ENCODE results near the gene PCDHB10. TPM values are rescaled to one million over a fixed set of nuclear protein-coding genes. Genes with fewer than 3 reads are reported as not detected.
"Not testable (repeated sequence)": the region's sequence is repeated elsewhere in the genome, so short reads cannot be mapped to it uniquely, and the experiment has no call there.

Gene PCDHB10
- total RNA-seq (1 to 10 TPM; 3.9 to 6.2 (median 4.9) TPM), polyA plus RNA-seq (under 1 TPM in 2 of 3 donors, not detected in 1; 0.60 to 0.80 TPM)

GRCh38 chr5:141192110-141192725, at the start of gene PCDHB10:
TSS of gene PCDHB10 (plus strand) at chr5:141192353. CDS start at chr5:141192553, 200 bp downstream.
- Histone ChIP-seq H3K4me3 (peak within 1 kb of the TSS in 3 of 4 donors; percentile 12 to 19 (median 14)), H3K27ac (no peak within 1 kb of the TSS), H3K4me1 (no peaks in the 10 kb centered on the region), H3K27me3 (peaks cover 0 to 25% (median 0%) of the 10 kb centered on the region in 3 donors), H3K36me3 (no peaks in the 10 kb centered on the region), H3K9me3 (peaks cover 9 to 50% (median 30%) of the 10 kb centered on the region in 4 donors)
- TF ChIP-seq POLR2A (IDR thresholded peaks at IDR 0.05) = no peak
- TF ChIP-seq, protein P1, sequence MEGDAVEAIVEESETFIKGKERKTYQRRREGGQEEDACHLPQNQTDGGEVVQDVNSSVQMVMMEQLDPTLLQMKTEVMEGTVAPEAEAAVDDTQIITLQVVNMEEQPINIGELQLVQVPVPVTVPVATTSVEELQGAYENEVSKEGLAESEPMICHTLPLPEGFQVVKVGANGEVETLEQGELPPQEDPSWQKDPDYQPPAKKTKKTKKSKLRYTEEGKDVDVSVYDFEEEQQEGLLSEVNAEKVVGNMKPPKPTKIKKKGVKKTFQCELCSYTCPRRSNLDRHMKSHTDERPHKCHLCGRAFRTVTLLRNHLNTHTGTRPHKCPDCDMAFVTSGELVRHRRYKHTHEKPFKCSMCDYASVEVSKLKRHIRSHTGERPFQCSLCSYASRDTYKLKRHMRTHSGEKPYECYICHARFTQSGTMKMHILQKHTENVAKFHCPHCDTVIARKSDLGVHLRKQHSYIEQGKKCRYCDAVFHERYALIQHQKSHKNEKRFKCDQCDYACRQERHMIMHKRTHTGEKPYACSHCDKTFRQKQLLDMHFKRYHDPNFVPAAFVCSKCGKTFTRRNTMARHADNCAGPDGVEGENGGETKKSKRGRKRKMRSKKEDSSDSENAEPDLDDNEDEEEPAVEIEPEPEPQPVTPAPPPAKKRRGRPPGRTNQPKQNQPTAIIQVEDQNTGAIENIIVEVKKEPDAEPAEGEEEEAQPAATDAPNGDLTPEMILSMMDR (IDR thresholded peaks at IDR 0.05) = peak in 2 of 4 experiments; percentile 5 to 11
- DNase-seq = peak; percentile 47
- WGBS, 2 donors = 11 to 20% methylated on average over 10 of the region's 10 CpGs
- intact Hi-C loops (cut with DNase I) = no loop called here

DNA sequence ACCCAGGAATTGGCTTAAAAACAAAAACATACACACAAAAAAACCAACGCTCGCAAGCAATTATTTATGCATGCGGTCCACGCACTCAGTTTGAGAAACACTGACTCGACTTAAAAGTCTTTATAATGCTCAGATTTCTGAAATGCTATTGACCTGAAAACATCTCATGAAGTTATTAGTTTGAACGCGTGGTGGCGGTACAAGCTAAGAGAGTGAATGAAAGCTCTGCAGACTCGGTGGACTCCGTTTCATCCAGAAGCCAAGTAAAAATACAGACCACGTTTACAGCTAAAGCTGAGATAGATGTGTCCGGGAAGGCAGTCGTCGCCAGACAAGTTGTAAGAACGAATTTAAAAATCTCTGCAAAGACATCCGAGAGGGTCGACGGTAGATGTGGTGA, 42.3 kb upstream of the PCDHB10 start, which contains the start of gene PCDHB6:
Gene PCDHB6, plus strand, starts transcription at position 246 of the 400 bp plus-strand sequence. CDS start 201 bp downstream, outside the sequence.
- Histone ChIP-seq H3K36me3 (no peaks in the 10 kb centered on the region), H3K4me1 (no peaks in the 10 kb centered on the region), H3K9me3 (peaks cover 6 to 51% (median 28%) of the 10 kb centered on the region in 4 donors), H3K4me3 (peak within 1 kb of the TSS in 1 of 4 donors; percentile 27), H3K27ac (no peak within 1 kb of the TSS), H3K27me3 (peaks cover 0 to 18% (median 0%) of the 10 kb centered on the region in 3 donors)
- intact Hi-C loops (cut with DNase I) = no loop called here
- 20 to 41% methylated on average over 18 of the region's 18 CpGs for WGBS, 2 donors
- TF ChIP-seq POLR2AphosphoS5 (IDR thresholded peaks at IDR 0.05) (no peak), EP300 (IDR thresholded peaks at IDR 0.05) (no peak), POLR2A (IDR thresholded peaks at IDR 0.05) (no peak)
- TF ChIP-seq, protein P1 (IDR thresholded peaks at IDR 0.05) = no peak
- DNase-seq = no peak

GRCh38 chr5:141150224-141150992, 41.7 kb upstream of the PCDHB10 start:
- Histone ChIP-seq H3K9me3 (peaks cover 6 to 55% (median 29%) of the 10 kb centered on the region in 4 donors), H3K4me1 (no peaks in the 10 kb centered on the region), H3K27me3 (peaks cover 0 to 18% (median 0%) of the 10 kb centered on the region in 3 donors), H3K27ac (no peak overlapping the region), H3K4me3 (peak overlapping the region in 1 of 4 donors; percentile 27), H3K36me3 (no peaks in the 10 kb centered on the region)
- TF ChIP-seq POLR2A (IDR thresholded peaks at IDR 0.05) = no peak
- WGBS, 2 donors = 49 to 66% methylated on average over 33 of the region's 33 CpGs
- no peak for DNase-seq
- intact Hi-C loops (cut with DNase I) = no loop called here

DNA sequence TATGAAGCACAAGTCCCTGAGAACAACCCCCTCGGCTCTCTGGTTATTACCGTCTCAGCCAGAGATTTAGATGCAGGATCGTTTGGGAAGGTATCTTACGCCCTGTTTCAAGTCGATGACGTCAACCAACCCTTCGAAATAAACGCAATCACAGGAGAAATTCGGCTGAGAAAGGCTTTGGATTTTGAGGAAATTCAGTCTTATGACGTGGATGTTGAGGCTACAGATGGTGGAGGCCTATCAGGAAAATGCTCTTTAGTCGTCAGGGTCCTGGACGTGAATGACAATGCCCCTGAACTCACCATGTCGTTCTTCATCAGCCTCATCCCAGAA, 41.2 kb upstream of the PCDHB10 start:
- 45 to 60% methylated on average over 13 of the region's 13 CpGs for WGBS, 2 donors
- TF ChIP-seq POLR2AphosphoS5 (IDR thresholded peaks at IDR 0.05) (no peak), EP300 (IDR thresholded peaks at IDR 0.05) (no peak), POLR2A (IDR thresholded peaks at IDR 0.05) (no peak)
- TF ChIP-seq, protein P1 (IDR thresholded peaks at IDR 0.05) = no peak
- H3K27ac ChIP-seq = no peak overlapping the region
- intact Hi-C loops (cut with DNase I) = no loop called here
- no peaks in the 10 kb centered on the region for H3K36me3 ChIP-seq
- DNase-seq = no peak
- no peak overlapping the region for H3K4me3 ChIP-seq
- H3K4me1 ChIP-seq = no peaks in the 10 kb centered on the region
- H3K27me3 ChIP-seq = peaks cover 0 to 18% (median 0%) of the 10 kb centered on the region in 3 donors
- peaks cover 6 to 59% (median 33%) of the 10 kb centered on the region in 4 donors for H3K9me3 ChIP-seq

GRCh38 chr5:141151632-141152031, 40.5 kb upstream of the PCDHB10 start:
- H3K36me3 ChIP-seq; H3K4me1 ChIP-seq; intact Hi-C loops (cut with DNase I); H3K27ac ChIP-seq; H3K4me3 ChIP-seq; DNase-seq: not testable (repeated sequence)
- 44 to 71% methylated on average over 39 of the region's 41 CpGs for WGBS, 2 donors
- Histone ChIP-seq H3K27me3 (peaks cover 0 to 25% (median 0%) of the 10 kb centered on the region in 3 donors), H3K9me3 (peaks cover 6 to 64% (median 33%) of the 10 kb centered on the region in 4 donors)

- DNase-seq; H3K27ac ChIP-seq; intact Hi-C loops (cut with DNase I); H3K4me3 ChIP-seq; H3K36me3 ChIP-seq; H3K4me1 ChIP-seq: not testable (repeated sequence)
- peaks cover 6 to 66% (median 34%) of the 10 kb centered on the region in 4 donors for H3K9me3 ChIP-seq
- peaks cover 0 to 27% (median 0%) of the 10 kb centered on the region in 3 donors for H3K27me3 ChIP-seq
- WGBS, 2 donors = 33 to 71% methylated on average over 36 of the region's 36 CpGs
These were observed 40.1 kb upstream of the PCDHB10 start for GRCh38 chr5:141152096-141152495.
